NCI-H2196 treated with DMSO at 0.1 percent for 48 hours (cell line): ENCODE data around the gene SERPINB13.
"Not testable (repeated sequence)": the region's sequence is repeated elsewhere in the genome, so short reads cannot be mapped to it uniquely, and the experiment has no call there.

Experiments used
- DNase-seq: peaks from one replicate; lab custom pipeline; 2025; ENCODE audit not compliant: unreplicated experiment; lab: John Stamatoyannopoulos, UW

Gene SERPINB13

GRCh38 chr18:63590373-63590772 lies 3.2 kb downstream of the SERPINB13 start:
- no peak for DNase-seq

GRCh38 chr18:63590966-63591695 lies 4.0 kb downstream of the SERPINB13 start:
- no peak for DNase-seq

GRCh38 chr18:63591725-63592124 lies 4.6 kb downstream of the SERPINB13 start:
- DNase-seq: no peak

GRCh38 chr18:63592471-63592870 lies 5.3 kb downstream of the SERPINB13 start:
- no peak for DNase-seq

GRCh38 chr18:63596964-63597363 lies 9.8 kb downstream of the SERPINB13 start:
- no peak for DNase-seq

GRCh38 chr18:63603355-63603754 lies 16.2 kb downstream of the SERPINB13 start:
- no peak for DNase-seq

GRCh38 chr18:63603772-63604171 lies 16.6 kb downstream of the SERPINB13 start:
- no peak for DNase-seq

- peak; percentile 71 for DNase-seq
Observed at GRCh38 chr18:63604791-63605567, 17.8 kb downstream of the SERPINB13 start.

- no peak for DNase-seq
Observed at GRCh38 chr18:63606526-63606925, 19.4 kb downstream of the SERPINB13 start.

GRCh38 chr18:63613420-63613819 lies 26.3 kb downstream of the SERPINB13 start:
- DNase-seq: no peak

GRCh38 chr18:63617049-63617914 lies 30.1 kb downstream of the SERPINB13 start:
- no peak for DNase-seq

- no peak for DNase-seq
Observed at GRCh38 chr18:63617915-63618234, 30.7 kb downstream of the SERPINB13 start.

- no peak for DNase-seq
Observed at GRCh38 chr18:63619661-63620060, 32.5 kb downstream of the SERPINB13 start.

GRCh38 chr18:63624863-63625262 lies 37.7 kb downstream of the SERPINB13 start:
- DNase-seq: no peak

GRCh38 chr18:63626431-63626830 lies 39.3 kb downstream of the SERPINB13 start:
- no peak for DNase-seq

- DNase-seq: no peak
Observed at GRCh38 chr18:63627819-63628218, 40.7 kb downstream of the SERPINB13 start.

- no peak for DNase-seq
Observed at GRCh38 chr18:63637703-63638102, 50.6 kb downstream of the SERPINB13 start.

GRCh38 chr18:63641157-63641680 lies 54.1 kb downstream of the SERPINB13 start:
- not testable (repeated sequence) for DNase-seq

- DNase-seq: not testable (repeated sequence)
Observed at GRCh38 chr18:63642668-63643356, 55.7 kb downstream of the SERPINB13 start.

- not testable (repeated sequence) for DNase-seq
Observed at GRCh38 chr18:63644142-63644541, 57.0 kb downstream of the SERPINB13 start, which contains the start of gene SERPINB4. Gene SERPINB4, minus strand, starts transcription at chr18:63644256. Its CDS starts 679 bp downstream, at chr18:63643577.

- not testable (repeated sequence) for DNase-seq
Observed at GRCh38 chr18:63644694-63645093, 57.6 kb downstream of the SERPINB13 start.
